GM12878 (cell line): Measurements from ENCODE around the gene DNAJB5. TPM values are rescaled to one million over a fixed set of nuclear protein-coding genes. Genes with fewer than 3 reads are reported as not detected.

Experiments
- ATAC-seq: fragments of 200-7000 bp; cut with Tn5 transposase; 3 replicates; pipeline ENCODE4 v1.9.1; 2020; ENCODE audit warnings: mild to moderate bottlenecking, moderate library complexity
- BruUV-seq: library from RNA; stranded (reverse); fragments of 400-500 nt; replicated peaks from 2 replicates; lab custom pipeline; 2021; lab: Mats Ljungman, UMichigan
- CTCF ChIA-PET: fragments of 300-600 bp; sonication (Branson Sonifier 250); formaldehyde crosslinking; extraction: SDS; loops from one replicate; lab custom pipeline; 2021; ENCODE audit warnings: inconsistent platforms; lab: Yijun Ruan, JAX
- POLR2A ChIA-PET: fragments of 350-600 bp; formaldehyde crosslinking; extraction: SDS; loops from one replicate; lab custom pipeline; 2021; ENCODE audit warnings: inconsistent platforms; lab: Charles Lee
- RAD21 ChIA-PET: fragments of 300-600 bp; sonication (Branson Sonifier 250); formaldehyde crosslinking; loops from one replicate; lab custom pipeline; 2023; ENCODE audit warnings: antibody characterized with exemption; ENCODE audit not compliant: unreplicated experiment; lab: Charles Lee
- SMC1A ChIA-PET: fragments of 300-600 bp; sonication (Branson Sonifier 250); formaldehyde crosslinking; loops from one replicate; lab custom pipeline; 2023; ENCODE audit not compliant: unreplicated experiment, uncharacterized antibody; lab: Charles Lee
- DNase-seq: peaks from one replicate; pipeline ENCODE4 v3.0.0-alpha.2; 2011; ENCODE audit warnings: low read depth, low spot score
- FAIRE-seq: peaks from 3 replicates; lab custom pipeline; 2011; peaks lifted over from hg19 to GRCh38; lab: Jason Lieb, UNC
- H2AFZ ChIP-seq: 2 replicates; pipeline ENCODE4 v1.6.0; 2011; ENCODE audit warnings: low read depth, low read length, control low read depth; ENCODE audit not compliant: control insufficient read depth
- H3K27ac ChIP-seq: 2 replicates; pipeline ENCODE4 v1.5.1; 2011; ENCODE audit warnings: control low read depth; ENCODE audit not compliant: control insufficient read depth, insufficient read depth
- H3K27me3 ChIP-seq, 2 experiments: replicated peaks in 1 of 2; 2 replicates each; pipeline versions ENCODE4 v1.6.0 to v1.6.1; 2011; ENCODE audit warnings: low read length in 1 of 2; ENCODE audit not compliant: control insufficient read depth in 2 of 2, insufficient read depth in 2 of 2
- H3K36me3 ChIP-seq, 2 experiments: 2 replicates each; pipeline ENCODE4 v1.5.1; 2011; ENCODE audit warnings: low read length in 1 of 2; ENCODE audit not compliant: control insufficient read depth in 2 of 2, insufficient read depth in 2 of 2
- H3K4me1 ChIP-seq: 2 replicates; pipeline ENCODE4 v1.6.1; 2011; ENCODE audit warnings: mild to moderate bottlenecking, low read length, moderate library complexity, mixed read lengths; ENCODE audit not compliant: control insufficient read depth, insufficient read depth
- H3K4me2 ChIP-seq: 2 replicates; pipeline ENCODE4 v1.6.0; 2011; ENCODE audit warnings: control low read depth; ENCODE audit not compliant: control insufficient read depth, insufficient read depth
- H3K4me3 ChIP-seq: fragments of 200-600 bp; sonication (generic); 2 replicates; pipeline ENCODE4 v1.5.1; 2016
- H3K79me2 ChIP-seq: 2 replicates; pipeline ENCODE4 v1.6.0; 2011; ENCODE audit warnings: low read length; ENCODE audit not compliant: control insufficient read depth, insufficient read depth
- H3K9ac ChIP-seq: 2 replicates; pipeline ENCODE4 v1.8.0; 2011; ENCODE audit warnings: low read length, control low read depth, mixed read lengths; ENCODE audit not compliant: control insufficient read depth, insufficient read depth
- H3K9me3 ChIP-seq: replicated peaks from 3 replicates; pipeline ENCODE4 v1.5.1; 2011; ENCODE audit warnings: mild to moderate bottlenecking, low read length; ENCODE audit not compliant: control insufficient read depth, insufficient read depth
- H4K20me1 ChIP-seq: 2 replicates; pipeline ENCODE4 v1.6.0; 2011; ENCODE audit not compliant: control insufficient read depth, insufficient read depth
- GABPA ChIP-seq: IDR thresholded peaks from 2 replicates; pipeline ENCODE4 v1.6.1; 2014; ENCODE audit warnings: antibody characterized with exemption, low read depth, mild to moderate bottlenecking, inconsistent platforms
- IKZF2 ChIP-seq, 2 experiments: fragments of 450-650 bp; IDR thresholded peaks; 2 replicates each; pipeline ENCODE4 v1.6.1; 2017; ENCODE audit warnings: mild to moderate bottlenecking in 2 of 2, moderate library complexity in 2 of 2
- IRF4 ChIP-seq: IDR thresholded peaks from 2 replicates; pipeline ENCODE4 v1.6.1; 2011; ENCODE audit warnings: low read depth, low read length
- JUND ChIP-seq: IDR thresholded peaks from 2 replicates; pipeline ENCODE4 v1.6.1; 2012; ENCODE audit warnings: low read depth, mild to moderate bottlenecking, low read length, improper control_type of control experiment, moderate library complexity
- MEF2B ChIP-seq: fragments of 450-650 bp; IDR thresholded peaks from 2 replicates; pipeline ENCODE4 v1.6.1; 2018; ENCODE audit warnings: mild to moderate bottlenecking, moderate library complexity; ENCODE audit not compliant: partially characterized antibody, poor library complexity, severe bottlenecking
- MTA2 ChIP-seq: fragments of 450-650 bp; IDR thresholded peaks from 2 replicates; pipeline ENCODE4 v1.6.1; 2016; ENCODE audit warnings: low read depth, mild to moderate bottlenecking, moderate library complexity
- MXI1 ChIP-seq: fragments of 150-350 bp; IDR thresholded peaks from 2 replicates; pipeline ENCODE4 v1.6.1; 2011; ENCODE audit warnings: low read depth, mild to moderate bottlenecking, inconsistent platforms, low read length, improper control_type of control experiment
- NFIC ChIP-seq: IDR thresholded peaks from 2 replicates; pipeline ENCODE4 v1.6.1; 2012; ENCODE audit warnings: low read depth, mild to moderate bottlenecking, inconsistent platforms, low read length, moderate library complexity
- PAX8 ChIP-seq: fragments of 450-650 bp; IDR thresholded peaks from 2 replicates; pipeline ENCODE4 v1.6.1; 2017; ENCODE audit warnings: mild to moderate bottlenecking, moderate library complexity
- POLR2AphosphoS5 ChIP-seq: IDR thresholded peaks from 2 replicates; pipeline ENCODE4 v1.6.1; 2011; ENCODE audit warnings: mild to moderate bottlenecking, low read length, inconsistent platforms
- SMAD1 ChIP-seq: fragments of 450-650 bp; IDR thresholded peaks from 2 replicates; pipeline ENCODE4 v1.6.1; 2018; ENCODE audit warnings: mild to moderate bottlenecking, low read depth; ENCODE audit not compliant: partially characterized antibody
- SMC3 ChIP-seq: IDR thresholded peaks from 2 replicates; pipeline ENCODE4 v1.6.1; 2011; ENCODE audit warnings: low read length, improper control_type of control experiment, borderline replicate concordance
- TCF7 ChIP-seq: IDR thresholded peaks from 2 replicates; pipeline ENCODE4 v1.6.1; 2014; ENCODE audit warnings: antibody characterized with exemption, borderline replicate concordance
- ZZZ3 ChIP-seq: IDR thresholded peaks from 2 replicates; pipeline ENCODE4 v1.6.1; 2011; ENCODE audit warnings: low read depth; ENCODE audit not compliant: control insufficient read depth, insufficient read length
- WGBS: methylation state at CpG from one replicate; pipeline ENCODE4 v1.1.6; 2016; ENCODE audit warnings: low lambda C conversion rate; ENCODE audit not compliant: insufficient replicate concordance, insufficient coverage; ENCODE audit errors: missing lambda C conversion rate; 5-methylcytosine and 5-hydroxymethylcytosine counted together
- in situ Hi-C: fragments of 300-500 bp; cut with MboI; formaldehyde crosslinking; loops from 9 replicates; pipeline ENCODE4 v1.14.3; 2018; ENCODE audit warnings: mixed read lengths
- intact Hi-C: fragments of 100-400 bp; cut with micrococcal nuclease; formaldehyde crosslinking; loops from one replicate; pipeline ENCODE4 v1.14.2; 2022; ENCODE audit not compliant: unreplicated experiment
- polyA plus RNA-seq, 11 experiments: library from polyadenylated mRNA; depleted of rRNA in 4 of 11; unstranded in 6 of 11; stranded (reverse) in 5 of 11; fragments of >200 nt; fragmentation: Nextera tagmentation in 4 of 11; fragmentation: Illumina TruSeq in 1 of 11; extraction: Ambion mirVana in 4 of 11; extraction: Trizol in 1 of 11; gene quantifications; 1 replicate in 1 of 11; 2 replicates in 10 of 11; pipeline versions ENCODE4 v1.2.1 to v1.2.3, GENCODE V29; 2011 to 2016; ENCODE audit warnings: inconsistent platforms in 2 of 11, missing spikeins in 2 of 11, low read depth in 1 of 11
- total RNA-seq, 4 experiments: library from RNA; depleted of rRNA in 3 of 4; stranded (reverse); fragments of >200 nt in 3 of 4; fragmentation: Illumina TruSeq in 1 of 4; extraction: Trizol in 1 of 4; gene quantifications; 2 replicates each; pipeline versions ENCODE4 v1.2.1 to v1.2.3, GENCODE V29; 2013 to 2021
- TF ChIP-seq, protein P1 (sequence below): fragments of 450-650 bp; IDR thresholded peaks from 2 replicates; pipeline ENCODE4 v1.6.1; 2017; ENCODE audit warnings: mild to moderate bottlenecking, moderate library complexity
- TF ChIP-seq, protein P2 (sequence below): fragments of 450-650 bp; IDR thresholded peaks from 2 replicates; pipeline ENCODE4 v1.6.1; 2016; ENCODE audit warnings: mild to moderate bottlenecking
- TF ChIP-seq, protein P3 (sequence below): IDR thresholded peaks from 2 replicates; pipeline ENCODE4 v1.6.1; 2011; ENCODE audit warnings: mild to moderate bottlenecking, low read depth, low read length, moderate library complexity; ENCODE audit not compliant: insufficient replicate concordance
- TF ChIP-seq, protein P4 (sequence below): fragments of 450-650 bp; IDR thresholded peaks from 2 replicates; pipeline ENCODE4 v1.6.1; 2017; ENCODE audit warnings: low read depth, mild to moderate bottlenecking, moderate library complexity

DNAJB5 gene
- total and polyA plus RNA-seq, 10 of the 15 experiments (the other 5 are each of a cell fraction or from before 2014, with no cell fraction given): 0.92 to 13.3 (median 6.8) TPM

DNA sequence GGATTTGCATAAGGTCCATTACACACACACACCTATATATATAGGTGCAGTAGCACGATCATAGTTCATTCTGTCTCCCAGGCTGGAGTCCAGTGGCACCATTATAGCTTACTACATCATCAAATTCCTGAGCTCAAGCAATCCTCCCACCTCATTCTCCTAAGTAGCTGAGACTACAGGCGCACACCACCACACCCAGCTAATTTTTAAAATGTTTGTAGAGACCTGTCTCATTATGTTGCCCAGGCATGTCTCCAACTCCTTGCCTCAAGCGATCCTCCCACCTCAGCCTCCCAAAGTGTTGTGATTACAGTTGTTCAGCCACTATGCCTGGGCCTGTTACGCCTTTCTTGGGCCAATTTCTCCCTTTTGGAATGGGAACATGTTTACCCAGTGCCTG lies 39.7 kb downstream of the DNAJB5 start:
- no peak overlapping the region for H3K9ac ChIP-seq
- BruUV-seq: no TSS peak
- intact Hi-C loops (no loop called here), in situ Hi-C loops (no loop called here)
- ChIA-PET CTCF (interaction anchor here (2.0 to 7.2 kb wide), 2 partner anchors 22 to 67 kb away, joined by 4 to 39 read pairs; partner anchors contain the start of gene PIGO), SMC1A (interaction anchor here (1.0 kb wide), 1 partner anchor 17 kb away, joined by 4 read pairs; no protein-coding TSS in a partner anchor), RAD21 (no interaction called here), POLR2A (no interaction called here)
- H3K4me1 ChIP-seq: no peaks in the 10 kb centered on the region
- H2AFZ ChIP-seq: no peak overlapping the region
- no peak overlapping the region for H3K4me2 ChIP-seq
- no peaks in the 10 kb centered on the region; the same call in 2 of the 3 replicates for H3K9me3 ChIP-seq
- no peak for FAIRE-seq
- H3K4me3 ChIP-seq: no peak overlapping the region
- no peak for DNase-seq
- no peak for ATAC-seq
- 63% methylated on average over 4 of the region's 4 CpGs for WGBS
- no peaks in the 10 kb centered on the region for H3K27me3 ChIP-seq
- no peaks in the 10 kb centered on the region for H3K36me3 ChIP-seq
- no peak overlapping the region for H3K27ac ChIP-seq
- H3K79me2 ChIP-seq: no peaks in the 10 kb centered on the region
- H4K20me1 ChIP-seq: no peaks in the 10 kb centered on the region
- TF ChIP-seq, protein P1, sequence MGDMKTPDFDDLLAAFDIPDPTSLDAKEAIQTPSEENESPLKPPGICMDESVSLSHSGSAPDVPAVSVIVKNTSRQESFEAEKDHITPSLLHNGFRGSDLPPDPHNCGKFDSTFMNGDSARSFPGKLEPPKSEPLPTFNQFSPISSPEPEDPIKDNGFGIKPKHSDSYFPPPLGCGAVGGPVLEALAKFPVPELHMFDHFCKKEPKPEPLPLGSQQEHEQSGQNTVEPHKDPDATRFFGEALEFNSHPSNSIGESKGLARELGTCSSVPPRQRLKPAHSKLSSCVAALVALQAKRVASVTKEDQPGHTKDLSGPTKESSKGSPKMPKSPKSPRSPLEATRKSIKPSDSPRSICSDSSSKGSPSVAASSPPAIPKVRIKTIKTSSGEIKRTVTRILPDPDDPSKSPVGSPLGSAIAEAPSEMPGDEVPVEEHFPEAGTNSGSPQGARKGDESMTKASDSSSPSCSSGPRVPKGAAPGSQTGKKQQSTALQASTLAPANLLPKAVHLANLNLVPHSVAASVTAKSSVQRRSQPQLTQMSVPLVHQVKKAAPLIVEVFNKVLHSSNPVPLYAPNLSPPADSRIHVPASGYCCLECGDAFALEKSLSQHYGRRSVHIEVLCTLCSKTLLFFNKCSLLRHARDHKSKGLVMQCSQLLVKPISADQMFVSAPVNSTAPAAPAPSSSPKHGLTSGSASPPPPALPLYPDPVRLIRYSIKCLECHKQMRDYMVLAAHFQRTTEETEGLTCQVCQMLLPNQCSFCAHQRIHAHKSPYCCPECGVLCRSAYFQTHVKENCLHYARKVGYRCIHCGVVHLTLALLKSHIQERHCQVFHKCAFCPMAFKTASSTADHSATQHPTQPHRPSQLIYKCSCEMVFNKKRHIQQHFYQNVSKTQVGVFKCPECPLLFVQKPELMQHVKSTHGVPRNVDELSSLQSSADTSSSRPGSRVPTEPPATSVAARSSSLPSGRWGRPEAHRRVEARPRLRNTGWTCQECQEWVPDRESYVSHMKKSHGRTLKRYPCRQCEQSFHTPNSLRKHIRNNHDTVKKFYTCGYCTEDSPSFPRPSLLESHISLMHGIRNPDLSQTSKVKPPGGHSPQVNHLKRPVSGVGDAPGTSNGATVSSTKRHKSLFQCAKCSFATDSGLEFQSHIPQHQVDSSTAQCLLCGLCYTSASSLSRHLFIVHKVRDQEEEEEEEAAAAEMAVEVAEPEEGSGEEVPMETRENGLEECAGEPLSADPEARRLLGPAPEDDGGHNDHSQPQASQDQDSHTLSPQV: no peak
- no peak for TF ChIP-seq IKZF2 (IDR thresholded peaks at IDR 0.05)
- TF ChIP-seq ZZZ3: no peak
- no peak for TF ChIP-seq POLR2AphosphoS5
- no peak for TF ChIP-seq GABPA
- no peak for TF ChIP-seq SMAD1
- TF ChIP-seq MXI1: no peak
- no peak for TF ChIP-seq NFIC
- TF ChIP-seq MTA2: no peak
- TF ChIP-seq, protein P2, sequence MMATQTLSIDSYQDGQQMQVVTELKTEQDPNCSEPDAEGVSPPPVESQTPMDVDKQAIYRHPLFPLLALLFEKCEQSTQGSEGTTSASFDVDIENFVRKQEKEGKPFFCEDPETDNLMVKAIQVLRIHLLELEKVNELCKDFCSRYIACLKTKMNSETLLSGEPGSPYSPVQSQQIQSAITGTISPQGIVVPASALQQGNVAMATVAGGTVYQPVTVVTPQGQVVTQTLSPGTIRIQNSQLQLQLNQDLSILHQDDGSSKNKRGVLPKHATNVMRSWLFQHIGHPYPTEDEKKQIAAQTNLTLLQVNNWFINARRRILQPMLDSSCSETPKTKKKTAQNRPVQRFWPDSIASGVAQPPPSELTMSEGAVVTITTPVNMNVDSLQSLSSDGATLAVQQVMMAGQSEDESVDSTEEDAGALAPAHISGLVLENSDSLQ: no peak
- no peak for TF ChIP-seq MEF2B
- TF ChIP-seq, protein P3, sequence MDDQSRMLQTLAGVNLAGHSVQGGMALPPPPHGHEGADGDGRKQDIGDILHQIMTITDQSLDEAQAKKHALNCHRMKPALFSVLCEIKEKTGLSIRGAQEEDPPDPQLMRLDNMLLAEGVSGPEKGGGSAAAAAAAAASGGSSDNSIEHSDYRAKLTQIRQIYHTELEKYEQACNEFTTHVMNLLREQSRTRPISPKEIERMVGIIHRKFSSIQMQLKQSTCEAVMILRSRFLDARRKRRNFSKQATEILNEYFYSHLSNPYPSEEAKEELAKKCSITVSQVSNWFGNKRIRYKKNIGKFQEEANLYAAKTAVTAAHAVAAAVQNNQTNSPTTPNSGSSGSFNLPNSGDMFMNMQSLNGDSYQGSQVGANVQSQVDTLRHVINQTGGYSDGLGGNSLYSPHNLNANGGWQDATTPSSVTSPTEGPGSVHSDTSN: no peak
- TF ChIP-seq JUND: no peak
- TF ChIP-seq PAX8: no peak
- TF ChIP-seq SMC3: no peak
- no peak for TF ChIP-seq IRF4
- TF ChIP-seq, protein P4, sequence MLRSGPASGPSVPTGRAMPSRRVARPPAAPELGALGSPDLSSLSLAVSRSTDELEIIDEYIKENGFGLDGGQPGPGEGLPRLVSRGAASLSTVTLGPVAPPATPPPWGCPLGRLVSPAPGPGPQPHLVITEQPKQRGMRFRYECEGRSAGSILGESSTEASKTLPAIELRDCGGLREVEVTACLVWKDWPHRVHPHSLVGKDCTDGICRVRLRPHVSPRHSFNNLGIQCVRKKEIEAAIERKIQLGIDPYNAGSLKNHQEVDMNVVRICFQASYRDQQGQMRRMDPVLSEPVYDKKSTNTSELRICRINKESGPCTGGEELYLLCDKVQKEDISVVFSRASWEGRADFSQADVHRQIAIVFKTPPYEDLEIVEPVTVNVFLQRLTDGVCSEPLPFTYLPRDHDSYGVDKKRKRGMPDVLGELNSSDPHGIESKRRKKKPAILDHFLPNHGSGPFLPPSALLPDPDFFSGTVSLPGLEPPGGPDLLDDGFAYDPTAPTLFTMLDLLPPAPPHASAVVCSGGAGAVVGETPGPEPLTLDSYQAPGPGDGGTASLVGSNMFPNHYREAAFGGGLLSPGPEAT: no peak
- TF ChIP-seq TCF7: no peak
